Effector memory CD4-positive, alpha-beta T cell (primary cell): ENCODE data around the gene CHKA.

Source experiments
- DNase-seq, 3 donors: peaks; one replicate each; pipeline ENCODE4 v3.0.0-alpha.2; 2020
- H3K27ac ChIP-seq: 2 replicates; pipeline ENCODE4 v1.7.0; 2013; ENCODE audit warnings: mild to moderate bottlenecking, low read length, moderate library complexity; ENCODE audit not compliant: insufficient read depth, poor library complexity, severe bottlenecking
- H3K27me3 ChIP-seq: replicated peaks from 2 replicates; pipeline ENCODE4 v1.7.0; 2013; ENCODE audit warnings: mild to moderate bottlenecking, low read length; ENCODE audit not compliant: insufficient read depth, control insufficient read depth, poor library complexity, severe bottlenecking
- H3K36me3 ChIP-seq: 2 replicates; pipeline ENCODE4 v1.7.0; 2013; ENCODE audit warnings: mild to moderate bottlenecking, low read length, moderate library complexity; ENCODE audit not compliant: control insufficient read depth, insufficient read depth
- H3K4me1 ChIP-seq: 2 replicates; pipeline ENCODE4 v1.7.0; 2013; ENCODE audit warnings: low read length, mild to moderate bottlenecking; ENCODE audit not compliant: control insufficient read depth, insufficient read depth, poor library complexity, severe bottlenecking
- H3K4me3 ChIP-seq: 2 replicates; pipeline ENCODE4 v1.7.0; 2013; ENCODE audit warnings: low read length, low read depth, mild to moderate bottlenecking; ENCODE audit not compliant: insufficient read depth, poor library complexity, severe bottlenecking
- H3K9me3 ChIP-seq: 2 replicates; pipeline ENCODE4 v1.7.0; 2013; ENCODE audit warnings: mild to moderate bottlenecking, low read length, moderate library complexity; ENCODE audit not compliant: control insufficient read depth

The CHKA gene

GRCh38 chr11:68159161-68159560 is 38.0 kb upstream of the CHKA start:
- H3K36me3 ChIP-seq = peaks cover 14% of the 10 kb centered on the region
- no peaks in the 10 kb centered on the region for H3K4me1 ChIP-seq
- no peak overlapping the region for H3K4me3 ChIP-seq
- no peak for DNase-seq
- H3K27ac ChIP-seq = no peak overlapping the region
- H3K27me3 ChIP-seq = no peaks in the 10 kb centered on the region
- H3K9me3 ChIP-seq = no peaks in the 10 kb centered on the region

GRCh38 chr11:68158580-68158979 is 37.4 kb upstream of the CHKA start:
- no peak overlapping the region for H3K27ac ChIP-seq
- no peaks in the 10 kb centered on the region for H3K27me3 ChIP-seq
- no peak for DNase-seq
- H3K4me1 ChIP-seq = no peaks in the 10 kb centered on the region
- H3K4me3 ChIP-seq = no peak overlapping the region
- H3K9me3 ChIP-seq = no peaks in the 10 kb centered on the region
- peaks cover 8% of the 10 kb centered on the region for H3K36me3 ChIP-seq

- peaks cover 6% of the 10 kb centered on the region for H3K36me3 ChIP-seq
- H3K4me1 ChIP-seq = no peaks in the 10 kb centered on the region
- no peaks in the 10 kb centered on the region for H3K9me3 ChIP-seq
- DNase-seq = no peak
- H3K27me3 ChIP-seq = no peaks in the 10 kb centered on the region
- no peak overlapping the region for H3K4me3 ChIP-seq
- no peak overlapping the region for H3K27ac ChIP-seq
These were observed 32.6 kb upstream of the CHKA start for GRCh38 chr11:68153742-68154141.

- no peaks in the 10 kb centered on the region for H3K4me1 ChIP-seq
- H3K4me3 ChIP-seq = no peak overlapping the region
- no peaks in the 10 kb centered on the region for H3K9me3 ChIP-seq
- no peak overlapping the region for H3K27ac ChIP-seq
- H3K27me3 ChIP-seq = no peaks in the 10 kb centered on the region
- DNase-seq = no peak
- no peaks in the 10 kb centered on the region for H3K36me3 ChIP-seq
These were observed 28.8 kb upstream of the CHKA start for GRCh38 chr11:68150037-68150436.

GRCh38 chr11:68149417-68149816 is 28.2 kb upstream of the CHKA start:
- H3K36me3 ChIP-seq = no peaks in the 10 kb centered on the region
- no peak overlapping the region for H3K27ac ChIP-seq
- no peaks in the 10 kb centered on the region for H3K9me3 ChIP-seq
- no peak for DNase-seq
- H3K4me1 ChIP-seq = no peaks in the 10 kb centered on the region
- H3K4me3 ChIP-seq = no peak overlapping the region
- H3K27me3 ChIP-seq = no peaks in the 10 kb centered on the region

GRCh38 chr11:68148879-68149278 is 27.7 kb upstream of the CHKA start:
- Histone ChIP-seq H3K27ac (no peak overlapping the region), H3K4me1 (no peaks in the 10 kb centered on the region), H3K4me3 (no peak overlapping the region), H3K27me3 (no peaks in the 10 kb centered on the region), H3K36me3 (no peaks in the 10 kb centered on the region), H3K9me3 (no peaks in the 10 kb centered on the region)
- no peak for DNase-seq

GRCh38 chr11:68148071-68148805 is 27.1 kb upstream of the CHKA start:
- H3K27ac ChIP-seq = no peak overlapping the region

GRCh38 chr11:68146704-68147474 is 25.7 kb upstream of the CHKA start:
- Histone ChIP-seq H3K4me3 (no peak overlapping the region), H3K36me3 (no peaks in the 10 kb centered on the region), H3K4me1 (peaks cover 5% of the 10 kb centered on the region), H3K27ac (no peak overlapping the region), H3K9me3 (no peaks in the 10 kb centered on the region), H3K27me3 (no peaks in the 10 kb centered on the region)
- no peak for DNase-seq

More at GRCh38 chr11:68148071-68148805, 27.1 kb upstream of the CHKA start:
- no peaks in the 10 kb centered on the region for H3K36me3 ChIP-seq
- no peak overlapping the region for H3K4me3 ChIP-seq
- H3K9me3 ChIP-seq = no peaks in the 10 kb centered on the region
- no peak for DNase-seq
- no peaks in the 10 kb centered on the region for H3K4me1 ChIP-seq
- H3K27me3 ChIP-seq = no peaks in the 10 kb centered on the region

GRCh38 chr11:68146010-68146540 is 24.9 kb upstream of the CHKA start:
- no peak overlapping the region for H3K4me3 ChIP-seq
- H3K36me3 ChIP-seq = no peaks in the 10 kb centered on the region
- no peaks in the 10 kb centered on the region for H3K27me3 ChIP-seq
- no peak overlapping the region for H3K27ac ChIP-seq
- H3K9me3 ChIP-seq = no peaks in the 10 kb centered on the region
- H3K4me1 ChIP-seq = peaks cover 9% of the 10 kb centered on the region
- no peak for DNase-seq
